HG02973 (cell line): Measurements from ENCODE around the gene TEX22.

Experiments used
- ATAC-seq: cut with Tn5 transposase; IDR thresholded peaks from one replicate; pipeline ENCODE4 v1.9.1; 2021; ENCODE audit warnings: moderate library complexity; ENCODE audit not compliant: unreplicated experiment

TEX22 gene

DNA sequence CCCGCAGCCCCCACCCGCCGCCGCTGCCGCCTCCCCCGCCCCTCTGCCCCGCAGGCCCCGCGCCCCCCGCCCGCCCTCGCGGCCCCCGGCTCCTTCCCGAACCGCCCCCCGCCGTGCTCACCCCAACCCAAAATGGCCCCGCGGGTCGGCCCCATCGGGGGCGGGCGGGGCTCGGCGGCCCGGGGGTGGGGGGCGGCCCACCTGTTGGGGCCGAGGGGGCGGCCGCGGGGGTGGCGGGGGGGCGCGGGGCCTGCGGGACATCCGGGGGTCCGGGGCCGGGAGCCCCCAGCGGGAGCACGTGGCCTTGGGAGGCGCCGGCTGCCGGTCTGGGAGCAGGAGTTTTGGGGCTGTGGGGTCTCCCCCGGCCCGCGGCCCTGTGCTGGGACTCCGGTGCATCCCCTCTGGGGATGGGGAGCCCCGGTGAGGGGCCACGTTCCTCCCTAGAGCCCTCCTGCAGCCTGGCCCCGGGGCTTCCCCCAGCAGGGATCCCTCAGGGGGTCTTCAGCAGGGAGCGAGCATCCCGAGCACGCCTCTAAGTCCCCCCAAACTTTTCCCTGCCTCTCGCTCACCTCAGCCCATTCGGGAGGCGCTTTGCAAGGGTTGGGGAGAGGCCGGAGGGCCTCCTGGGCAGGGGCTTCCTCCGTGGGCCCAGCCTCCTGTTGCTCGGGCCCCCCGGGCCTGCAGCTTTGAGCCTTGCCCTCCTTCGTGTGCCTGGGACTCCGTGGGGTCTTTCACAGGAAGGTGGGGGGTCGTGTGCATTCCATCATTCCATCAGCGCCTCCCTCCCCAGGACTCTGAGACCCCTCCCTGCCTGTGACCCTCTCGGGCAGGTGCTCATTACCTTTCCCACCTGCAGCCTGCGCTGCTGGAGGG, 22.0 kb downstream of the TEX22 start:
- no peak for ATAC-seq

DNA sequence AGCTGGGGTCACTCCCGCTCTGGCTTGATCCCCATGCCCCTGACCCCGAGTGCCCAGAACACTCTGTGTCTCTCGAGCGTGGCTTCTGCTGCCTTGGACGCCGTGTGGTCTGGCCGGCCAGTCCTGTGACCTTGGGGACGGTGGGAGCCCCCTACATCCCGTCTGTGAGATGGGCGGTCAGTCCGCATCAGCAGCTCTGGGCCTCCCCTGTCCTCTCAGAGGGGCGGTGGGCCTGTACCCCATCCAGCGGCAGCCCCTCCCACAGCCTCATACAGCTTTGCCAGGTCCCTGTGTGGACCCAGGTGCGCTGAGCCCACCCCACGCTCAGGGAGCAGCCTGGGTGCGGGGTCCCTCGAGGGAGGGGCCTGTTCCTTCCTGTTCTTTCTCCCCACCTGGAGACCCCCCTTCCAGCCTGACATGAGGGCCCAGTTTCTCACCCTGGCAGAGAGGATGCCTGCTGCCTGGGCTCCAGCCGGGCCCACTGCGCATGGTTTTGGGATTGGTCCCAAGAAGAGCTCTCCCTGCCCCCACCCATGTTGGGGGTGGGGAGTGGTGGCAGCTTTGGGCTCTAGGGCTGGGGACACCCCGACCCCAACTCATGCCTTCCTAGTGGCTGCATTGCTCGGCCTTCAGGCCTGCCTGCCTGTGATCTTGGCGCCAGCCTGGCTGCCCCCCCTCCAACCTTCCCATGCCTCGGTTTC, 22.8 kb downstream of the TEX22 start:
- ATAC-seq, result no peak

DNA sequence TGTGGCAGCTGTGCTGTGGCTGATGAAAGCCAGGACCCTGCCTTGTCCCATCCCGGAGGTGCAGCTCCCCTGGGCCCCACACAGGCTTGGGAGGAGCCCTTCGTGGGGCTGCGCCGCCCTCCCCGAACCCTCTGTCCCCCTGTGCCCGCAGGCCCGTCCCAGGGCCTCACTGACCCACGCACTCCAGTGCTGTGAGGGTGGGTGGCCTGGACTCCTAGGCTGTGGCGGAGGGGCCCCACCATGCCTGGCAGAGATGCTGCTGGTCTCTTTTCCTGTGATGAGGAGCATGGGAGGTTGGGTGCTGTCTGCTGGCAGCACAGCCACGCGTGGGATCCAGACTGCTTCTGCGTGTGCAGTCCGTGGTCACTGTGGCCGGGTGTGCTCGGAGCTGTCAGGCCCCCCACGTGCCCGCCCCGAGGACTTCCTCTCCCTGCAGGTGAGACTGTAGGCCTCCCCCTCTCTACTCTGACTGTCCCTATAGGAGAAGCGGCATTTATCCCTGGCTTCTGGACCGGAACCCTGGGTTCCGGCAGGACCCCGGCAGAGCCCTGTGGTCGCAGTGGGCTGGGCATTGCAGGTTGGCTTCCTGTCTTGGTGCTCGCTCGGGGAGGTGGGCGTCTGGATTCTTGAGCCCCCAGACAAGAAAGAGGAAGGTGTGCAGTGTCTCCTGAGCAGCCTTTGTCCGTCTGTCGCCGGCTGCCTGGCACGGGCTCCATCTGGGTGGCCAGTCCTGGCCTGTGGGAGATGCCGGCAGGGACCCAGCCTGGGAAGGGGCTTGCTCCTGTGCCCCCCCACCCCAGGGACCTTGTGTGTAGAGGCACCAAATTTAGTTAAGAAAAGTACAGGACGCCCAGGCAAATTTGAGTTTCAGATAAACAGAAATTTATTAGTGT, 23.6 kb downstream of the TEX22 start:
- ATAC-seq, result no peak

DNA sequence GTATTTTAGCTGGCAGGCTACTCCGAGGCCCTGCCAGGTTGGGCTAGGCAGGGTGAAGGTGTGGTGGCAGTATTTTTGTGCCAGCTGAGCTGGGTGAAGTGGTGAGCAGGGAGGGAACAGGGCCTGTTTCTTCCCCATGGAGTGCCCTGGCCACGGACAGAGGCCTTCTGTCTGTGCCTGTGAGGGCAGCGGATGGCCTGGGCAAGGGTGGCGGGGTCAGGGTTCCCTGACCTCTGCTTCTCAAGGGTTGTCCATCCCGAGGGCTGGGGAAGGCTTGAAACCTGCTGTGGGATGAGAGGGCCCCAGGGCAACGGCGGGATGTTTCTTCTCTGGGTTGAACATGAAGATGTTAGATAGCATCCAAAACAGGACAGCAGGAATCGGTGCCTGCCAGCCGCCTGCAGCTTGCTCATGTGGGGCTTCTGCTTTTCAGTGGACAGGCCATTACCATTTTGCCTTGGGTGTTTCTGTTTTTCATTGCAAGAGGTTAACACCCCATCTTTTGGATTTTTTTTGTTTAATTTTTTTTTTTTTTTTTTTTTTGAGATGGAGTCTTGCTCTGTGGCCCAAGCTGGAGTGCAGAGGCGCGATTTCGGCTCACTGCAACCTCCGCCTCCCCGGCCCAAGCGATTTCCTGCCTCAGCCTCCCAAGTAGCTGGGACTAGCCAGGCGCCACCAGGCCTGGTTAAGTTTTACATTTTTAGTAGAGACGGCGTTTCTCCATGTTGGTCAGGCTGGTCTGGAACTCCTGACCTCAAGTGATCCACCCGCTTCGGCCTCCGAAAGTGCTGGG, 24.6 kb downstream of the TEX22 start:
- no peak for ATAC-seq

DNA sequence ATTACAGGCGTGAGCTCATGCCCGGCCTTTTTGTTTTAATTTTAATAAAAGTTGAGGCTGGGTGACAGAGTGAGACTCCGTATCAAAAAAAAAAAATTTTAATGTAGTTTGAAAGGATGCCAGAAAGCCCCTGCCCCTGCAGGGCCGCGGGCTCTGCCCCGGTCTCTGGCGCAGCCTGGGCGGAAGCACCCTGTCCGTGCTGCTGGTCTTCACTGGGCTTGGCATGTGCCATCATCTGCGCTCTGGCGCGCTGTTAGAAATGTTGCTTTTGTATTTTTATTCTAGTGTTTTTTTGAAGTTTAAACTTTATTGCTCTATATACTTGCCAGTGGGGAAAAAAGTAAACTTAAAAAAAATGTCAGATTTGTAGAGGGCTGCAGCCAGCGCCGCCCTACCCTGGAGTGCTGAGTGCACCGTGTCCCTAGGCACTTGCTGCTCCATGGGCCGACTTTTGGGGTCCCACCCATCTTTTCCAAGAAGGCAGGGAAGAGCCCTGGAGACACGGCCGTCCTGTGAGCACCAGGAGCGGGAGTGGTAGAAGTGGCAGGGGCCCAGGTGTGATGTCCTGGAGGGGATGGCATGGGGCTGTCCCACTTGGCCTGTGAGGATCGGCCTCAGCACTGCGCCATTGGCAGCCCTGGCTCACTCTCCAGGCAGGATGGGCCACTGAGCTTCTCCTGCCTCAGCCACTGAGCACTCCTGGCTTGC, 25.3 kb downstream of the TEX22 start:
- ATAC-seq, result no peak

DNA sequence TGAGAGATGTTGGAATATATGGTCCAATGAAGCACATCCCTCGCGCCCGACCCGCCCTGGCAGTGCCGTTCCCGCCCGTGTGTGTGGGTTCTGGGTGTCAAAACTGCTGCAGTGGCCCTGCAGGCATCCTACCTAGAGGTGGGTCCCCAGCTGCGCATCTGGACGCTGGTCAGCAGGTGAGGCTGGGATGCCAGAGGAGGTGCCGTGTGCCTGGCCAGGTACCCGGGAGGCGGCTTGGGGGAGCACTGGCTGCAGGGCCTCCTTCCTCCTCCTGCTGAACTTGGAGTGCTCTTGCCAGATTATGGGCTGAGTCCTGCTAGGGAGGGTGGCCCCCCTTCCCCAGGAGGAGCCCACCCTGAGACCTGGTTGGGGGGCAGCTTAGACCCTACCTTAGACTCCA, 26.5 kb downstream of the TEX22 start:
- no peak for ATAC-seq

DNA sequence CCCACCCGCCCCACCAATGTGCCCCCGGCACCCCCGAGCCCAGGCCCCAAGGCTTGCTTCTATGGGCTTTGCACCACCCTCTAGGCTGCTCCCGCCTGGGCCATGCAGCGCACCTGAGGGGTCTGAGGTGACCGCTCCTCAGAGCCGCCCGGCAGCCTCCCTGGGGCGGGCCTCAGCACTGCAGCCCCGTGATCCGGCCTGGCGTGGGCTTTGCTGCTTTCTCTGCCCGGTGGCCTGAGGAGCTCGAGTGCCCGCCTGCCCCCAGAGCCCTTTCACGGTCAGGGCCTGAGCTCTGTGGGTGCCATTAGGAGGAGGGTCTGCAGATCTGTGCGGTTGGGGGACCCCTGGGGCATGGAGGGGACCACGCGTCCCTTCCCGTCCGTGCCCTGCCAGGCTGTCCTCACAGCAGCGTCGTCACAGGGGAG, 27.5 kb downstream of the TEX22 start:
- ATAC-seq, result no peak

DNA sequence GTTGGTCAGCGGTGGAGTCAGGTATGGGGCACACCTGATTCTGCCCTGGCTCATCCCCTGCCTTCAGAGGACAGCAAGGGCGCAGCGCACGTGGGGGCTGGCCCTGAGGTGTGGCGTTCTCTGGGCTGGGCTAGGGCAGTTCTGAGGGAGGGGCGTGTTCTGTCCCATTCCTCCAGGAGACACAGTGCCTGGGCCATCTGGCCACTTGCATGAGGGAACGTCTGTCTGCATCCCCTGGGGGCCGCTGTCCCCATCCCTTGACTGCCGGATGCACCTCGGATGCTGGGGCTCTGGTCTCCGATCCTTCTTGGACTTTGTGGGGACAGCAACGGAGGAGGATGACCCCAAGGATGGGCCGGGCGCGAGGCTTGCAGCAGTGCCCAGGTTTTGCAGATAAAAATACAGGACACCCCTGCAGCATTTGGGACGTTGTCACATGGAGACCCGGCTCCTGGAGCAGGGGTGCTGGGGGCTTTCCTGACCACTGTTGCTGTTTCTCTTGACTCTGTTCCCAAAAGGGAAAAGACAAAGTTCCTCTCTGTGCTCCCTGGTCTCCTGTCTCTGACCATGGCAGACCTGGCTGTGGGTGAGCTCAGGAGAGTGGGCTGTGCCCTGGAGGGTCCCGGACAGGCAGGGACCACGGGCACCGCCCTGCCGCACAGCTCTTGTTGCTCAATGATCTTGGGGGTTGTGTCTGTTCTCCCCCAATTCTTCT, 28.2 kb downstream of the TEX22 start:
- ATAC-seq, result no peak

DNA sequence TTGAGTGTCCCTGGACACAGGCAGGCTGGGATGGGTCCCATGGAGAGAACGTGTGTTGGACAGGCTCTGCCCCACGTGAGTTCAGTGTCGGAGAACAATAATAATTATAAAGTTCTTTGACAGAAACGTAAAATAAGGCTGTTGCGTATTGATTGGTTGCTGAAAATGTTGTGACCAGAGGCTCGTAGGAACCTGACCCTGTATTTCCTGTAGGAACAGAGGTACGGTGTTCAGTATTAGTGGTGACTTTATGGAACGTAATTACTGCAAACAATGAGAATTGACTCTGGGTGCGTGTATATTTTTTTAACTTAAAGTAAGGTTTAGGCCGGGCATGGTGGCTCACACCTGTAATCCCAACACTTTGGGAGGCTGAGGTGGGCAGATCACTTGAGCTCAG, 29.1 kb downstream of the TEX22 start:
- ATAC-seq, result no peak

DNA sequence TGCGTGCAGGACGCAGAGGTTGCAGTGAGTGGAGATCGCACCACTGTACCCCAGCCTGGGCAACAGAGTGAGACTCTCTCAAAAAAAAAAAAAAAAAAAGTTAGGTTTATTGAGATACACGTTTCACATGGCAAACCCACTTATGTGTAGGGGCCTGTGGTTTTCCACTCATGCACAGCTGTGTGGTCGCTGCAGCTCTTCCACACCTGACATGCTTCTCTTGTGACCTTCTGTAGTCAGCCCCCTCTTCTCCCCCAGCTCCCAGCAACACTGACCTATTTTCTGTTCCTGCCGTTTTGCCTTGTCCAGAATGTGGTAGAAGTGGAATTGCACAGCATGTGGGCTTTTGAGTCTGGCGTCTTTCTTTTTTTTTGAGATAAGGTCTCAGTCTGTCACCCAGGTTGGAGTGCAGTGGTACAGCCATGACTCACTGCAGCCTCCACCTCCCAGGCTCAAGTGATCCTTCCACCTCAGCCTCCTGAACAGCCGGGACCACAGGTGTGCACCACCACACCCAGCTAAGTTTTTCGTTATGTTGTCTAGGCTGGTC, 29.7 kb downstream of the TEX22 start:
- ATAC-seq, result no peak

DNA sequence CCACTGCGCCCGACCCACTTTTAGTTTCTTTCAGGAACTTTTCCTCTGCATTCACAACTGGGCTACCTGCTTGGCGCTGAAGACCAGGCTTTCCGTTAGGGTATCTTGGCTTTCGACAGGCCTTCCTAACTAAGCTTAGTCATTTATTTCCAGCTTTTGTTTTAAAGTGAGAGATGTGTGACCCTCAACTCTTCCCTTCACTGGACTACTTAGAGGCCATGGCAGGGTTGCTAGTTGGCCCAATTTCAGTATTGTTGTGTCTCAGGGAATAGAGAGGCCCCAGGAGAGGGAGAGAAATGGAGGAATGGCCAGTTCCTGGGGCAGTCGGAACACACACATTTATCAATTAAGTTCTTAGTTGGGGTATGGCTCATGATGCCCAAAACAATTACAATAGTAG, 31.7 kb downstream of the TEX22 start:
- ATAC-seq, result no peak

DNA sequence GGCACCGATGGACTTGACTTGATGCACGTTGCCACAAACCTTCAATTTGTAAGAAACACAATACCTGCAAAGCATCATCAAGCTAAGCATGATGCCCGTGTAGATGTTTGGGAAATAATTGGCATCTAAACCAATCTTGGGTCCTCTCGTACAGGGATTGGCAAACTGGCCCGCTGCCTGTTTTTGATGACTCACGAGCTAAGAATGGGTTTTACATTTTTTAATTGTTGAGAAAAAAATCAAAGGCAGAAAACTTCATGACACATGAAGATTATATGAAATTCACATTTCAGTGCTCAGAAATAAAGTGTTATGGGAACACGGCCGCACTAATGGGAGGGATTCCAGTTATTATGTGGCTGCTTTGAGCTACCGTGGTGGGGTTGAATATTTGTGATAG, 32.2 kb downstream of the TEX22 start:
- no peak for ATAC-seq

DNA sequence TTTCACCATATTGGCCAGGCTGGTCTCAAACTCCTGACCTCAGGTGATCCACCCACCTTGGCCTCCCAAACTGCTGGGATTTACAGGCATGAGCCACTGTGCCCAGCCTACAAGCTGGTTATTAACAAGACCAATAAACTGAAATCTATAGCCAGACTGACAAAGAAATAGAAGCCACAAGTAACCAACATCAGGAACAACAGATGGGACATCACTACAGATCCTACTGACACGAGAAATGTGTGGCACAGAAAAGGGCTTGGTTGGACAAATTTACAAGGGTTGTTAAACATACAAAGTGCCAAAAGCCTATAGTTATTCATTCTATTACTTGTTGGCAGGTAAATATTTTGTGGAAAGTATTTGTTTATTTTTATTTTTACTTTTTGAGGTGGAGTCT, 32.9 kb downstream of the TEX22 start:
- no peak for ATAC-seq

DNA sequence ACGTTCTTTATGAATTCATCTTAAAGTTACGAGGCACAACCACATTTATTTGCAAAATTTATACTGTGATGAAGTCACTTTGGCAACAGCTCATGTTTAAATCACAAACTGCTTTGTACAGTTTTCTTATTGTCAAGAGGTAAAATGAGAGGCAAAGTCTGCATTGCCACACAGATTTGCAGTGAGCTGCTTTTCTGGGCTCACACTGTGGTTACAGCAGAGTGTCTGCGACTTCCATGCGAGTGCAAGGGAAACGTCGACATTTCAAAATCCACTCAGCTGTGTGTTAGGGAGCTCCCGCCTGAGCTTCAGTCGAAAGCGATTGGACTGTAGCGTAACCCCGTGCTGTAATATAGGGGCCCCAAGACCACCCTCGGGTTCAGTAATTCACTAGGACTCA, 34.3 kb downstream of the TEX22 start:
- ATAC-seq, result no peak

DNA sequence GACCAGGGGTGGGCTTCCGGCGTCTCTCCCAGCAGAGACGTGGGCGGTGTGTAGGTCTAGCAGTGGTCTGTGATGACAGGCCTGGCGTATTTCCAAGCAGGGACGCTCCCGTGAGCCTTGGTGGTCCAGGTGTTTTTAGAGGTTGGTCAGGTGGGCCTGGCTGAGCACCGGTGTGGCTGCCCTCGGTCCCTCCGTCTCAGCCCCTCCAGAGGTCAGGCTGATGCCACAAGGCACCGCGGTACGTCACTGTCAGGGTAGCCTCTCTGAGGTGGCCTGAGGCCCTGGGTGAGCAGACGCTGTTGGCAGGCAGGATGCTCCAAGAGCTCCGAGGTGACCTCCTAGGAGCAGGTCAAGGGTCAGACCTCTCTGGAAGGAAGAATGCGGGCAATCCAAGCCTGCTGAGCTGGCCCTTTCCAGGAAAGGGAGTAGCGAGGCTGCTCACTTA, 34.8 kb downstream of the TEX22 start:
- ATAC-seq, result no peak

DNA sequence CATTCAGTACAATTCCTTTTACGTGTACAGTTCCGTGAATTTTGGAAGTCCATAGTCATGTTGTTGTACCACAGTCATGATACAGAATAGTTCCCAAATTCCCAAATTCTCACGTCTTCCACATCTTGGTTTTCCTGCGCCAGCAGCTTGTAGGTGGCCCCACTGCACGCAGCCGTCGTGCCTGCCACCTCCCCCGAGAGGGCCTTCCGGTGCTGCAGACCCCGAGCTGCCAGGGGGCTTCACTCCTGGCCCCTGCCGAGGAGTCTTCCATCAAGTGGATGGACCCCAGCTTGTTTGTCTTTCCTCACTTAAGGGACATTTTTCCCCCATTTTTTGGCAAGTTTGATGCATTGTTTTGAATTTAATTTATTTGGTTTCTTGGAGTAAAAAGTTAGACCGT, 38.1 kb downstream of the TEX22 start:
- no peak for ATAC-seq

DNA sequence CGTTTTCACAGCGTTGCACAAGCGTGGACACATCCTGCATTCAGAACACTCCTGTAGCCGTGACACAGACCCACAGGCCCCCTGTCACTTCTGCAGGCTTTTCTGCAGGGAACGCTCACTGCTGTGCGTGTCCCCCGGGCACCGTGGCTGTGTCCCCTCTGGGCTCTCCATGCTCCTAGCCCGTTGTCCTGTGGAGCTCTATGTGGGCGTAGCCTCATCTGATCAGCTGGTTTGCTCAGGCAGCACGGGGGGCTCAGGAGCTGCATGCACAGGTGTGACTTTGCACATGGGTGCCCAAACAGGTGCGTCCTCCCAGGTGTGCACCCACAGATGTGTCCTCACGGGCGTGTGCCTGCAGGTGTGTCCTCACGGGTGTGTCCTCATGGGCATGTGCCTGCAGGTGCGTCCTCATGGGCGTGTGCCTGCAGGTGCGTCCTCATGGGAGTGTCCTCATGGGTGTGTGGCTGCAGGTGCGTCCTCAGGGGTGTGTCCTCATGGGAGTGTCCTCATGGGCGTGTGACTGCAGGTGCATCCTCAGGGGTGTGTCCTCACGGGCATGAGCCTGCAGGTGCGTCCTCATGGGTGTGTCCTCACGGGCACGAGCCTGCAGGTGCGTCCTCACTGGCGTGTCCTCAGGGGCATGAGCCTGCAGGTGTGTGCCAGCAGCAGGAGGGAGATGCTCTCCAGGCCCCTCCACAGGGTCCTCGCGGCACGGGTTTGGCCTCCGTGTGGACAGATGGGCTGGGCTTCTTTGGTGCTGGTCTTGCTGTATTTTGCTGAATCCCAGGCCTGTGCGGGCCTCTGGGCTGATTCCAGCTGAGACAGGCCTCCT, 38.8 kb downstream of the TEX22 start:
- ATAC-seq, result no peak
